Measurements from ENCODE around the gene MYRIP. TPM values are rescaled to one million over a fixed set of nuclear protein-coding genes. Genes with fewer than 3 reads are reported as not detected.
"Not testable (repeated sequence)": the region's sequence is repeated elsewhere in the genome, so short reads cannot be mapped to it uniquely, and the experiment has no call there.

The MYRIP gene
- total RNA-seq, 4 donors from 2014 or later, result 3.5 to 31.1 (median 12.1) TPM

- Histone ChIP-seq H3K27ac (no peak overlapping the region), H3K4me3 (no peak overlapping the region), H3K9me3 (no peaks in the 10 kb centered on the region), H3K27me3 (no peaks in the 10 kb centered on the region), H3K36me3 (no peaks in the 10 kb centered on the region), H3K4me1 (no peaks in the 10 kb centered on the region)
- no peak for TF ChIP-seq POLR2A (IDR thresholded peaks at IDR 0.05)
- no peak for TF ChIP-seq CTCF (IDR thresholded peaks at IDR 0.05)
- intact Hi-C loops (cut with DNase I; ENCODE audit: low total_unique reads), result no loop called here
- DNase-seq, result no peak
Observed at GRCh38 chr3:40078590-40078989, 269.2 kb downstream of the MYRIP start.

- Histone ChIP-seq H3K36me3 (no peaks in the 10 kb centered on the region), H3K9me3 (no peaks in the 10 kb centered on the region), H3K27me3 (no peaks in the 10 kb centered on the region), H3K27ac (no peak overlapping the region), H3K4me3 (no peak overlapping the region), H3K4me1 (no peaks in the 10 kb centered on the region)
- TF ChIP-seq POLR2A (IDR thresholded peaks at IDR 0.05), result no peak
- no peak for TF ChIP-seq CTCF (IDR thresholded peaks at IDR 0.05)
- DNase-seq, result no peak
- intact Hi-C loops (cut with DNase I; ENCODE audit: low total_unique reads), result no loop called here
Observed at GRCh38 chr3:40079203-40079846, 269.9 kb downstream of the MYRIP start.

GRCh38 chr3:40079847-40080240 lies 270.4 kb downstream of the MYRIP start:
- no peak for DNase-seq
- no peaks in the 10 kb centered on the region for H3K4me1 ChIP-seq
- TF ChIP-seq CTCF (IDR thresholded peaks at IDR 0.05) (no peak), POLR2A (IDR thresholded peaks at IDR 0.05) (no peak)
- no peaks in the 10 kb centered on the region for H3K27me3 ChIP-seq
- H3K4me3 ChIP-seq, result no peak overlapping the region
- no peaks in the 10 kb centered on the region for H3K36me3 ChIP-seq
- intact Hi-C loops (cut with DNase I; ENCODE audit: low total_unique reads), result no loop called here
- H3K27ac ChIP-seq, result no peak overlapping the region
- H3K9me3 ChIP-seq, result no peaks in the 10 kb centered on the region

GRCh38 chr3:40083066-40083465 lies 273.7 kb downstream of the MYRIP start:
- Histone ChIP-seq H3K27me3 (no peaks in the 10 kb centered on the region), H3K36me3 (no peaks in the 10 kb centered on the region)
- intact Hi-C loops (cut with DNase I; ENCODE audit: low total_unique reads), result no loop called here

GRCh38 chr3:40084424-40084823 lies 275.0 kb downstream of the MYRIP start:
- H3K27me3 ChIP-seq; intact Hi-C loops (cut with DNase I; ENCODE audit: low total_unique reads); H3K9me3 ChIP-seq; H3K36me3 ChIP-seq; H3K4me1 ChIP-seq; H3K27ac ChIP-seq; DNase-seq; H3K4me3 ChIP-seq: not testable (repeated sequence)

More at GRCh38 chr3:40083066-40083465, 273.7 kb downstream of the MYRIP start:
- H3K4me3 ChIP-seq, result no peak overlapping the region
- TF ChIP-seq CTCF (IDR thresholded peaks at IDR 0.05) (no peak), POLR2A (IDR thresholded peaks at IDR 0.05) (no peak)
- DNase-seq, result no peak
- H3K9me3 ChIP-seq, result no peaks in the 10 kb centered on the region
- H3K4me1 ChIP-seq, result no peaks in the 10 kb centered on the region
- no peak overlapping the region for H3K27ac ChIP-seq

Data from uterus (tissue), 4 donors.